Glomerular endothelial cell (primary cell): ENCODE data around the gene GTF3C1. TPM values are rescaled to one million over a fixed set of nuclear protein-coding genes. Genes with fewer than 3 reads are reported as not detected.
"Not testable (repeated sequence)": the region's sequence is repeated elsewhere in the genome, so short reads cannot be mapped to it uniquely, and the experiment has no call there.

Experiments used
- DNase-seq: peaks from one replicate; pipeline ENCODE4 v3.0.0-alpha.2; 2011; ENCODE audit warnings: low read depth, low spot score; ENCODE audit errors: extremely low read depth
- total RNA-seq: library from RNA; depleted of rRNA; stranded (reverse); fragments of >200 nt; gene quantifications from 2 replicates; pipeline ENCODE4 v1.2.3, GENCODE V29; 2015

GTF3C1 gene
- total RNA-seq, 1 donor from 2014 or later: 123 TPM

DNA sequence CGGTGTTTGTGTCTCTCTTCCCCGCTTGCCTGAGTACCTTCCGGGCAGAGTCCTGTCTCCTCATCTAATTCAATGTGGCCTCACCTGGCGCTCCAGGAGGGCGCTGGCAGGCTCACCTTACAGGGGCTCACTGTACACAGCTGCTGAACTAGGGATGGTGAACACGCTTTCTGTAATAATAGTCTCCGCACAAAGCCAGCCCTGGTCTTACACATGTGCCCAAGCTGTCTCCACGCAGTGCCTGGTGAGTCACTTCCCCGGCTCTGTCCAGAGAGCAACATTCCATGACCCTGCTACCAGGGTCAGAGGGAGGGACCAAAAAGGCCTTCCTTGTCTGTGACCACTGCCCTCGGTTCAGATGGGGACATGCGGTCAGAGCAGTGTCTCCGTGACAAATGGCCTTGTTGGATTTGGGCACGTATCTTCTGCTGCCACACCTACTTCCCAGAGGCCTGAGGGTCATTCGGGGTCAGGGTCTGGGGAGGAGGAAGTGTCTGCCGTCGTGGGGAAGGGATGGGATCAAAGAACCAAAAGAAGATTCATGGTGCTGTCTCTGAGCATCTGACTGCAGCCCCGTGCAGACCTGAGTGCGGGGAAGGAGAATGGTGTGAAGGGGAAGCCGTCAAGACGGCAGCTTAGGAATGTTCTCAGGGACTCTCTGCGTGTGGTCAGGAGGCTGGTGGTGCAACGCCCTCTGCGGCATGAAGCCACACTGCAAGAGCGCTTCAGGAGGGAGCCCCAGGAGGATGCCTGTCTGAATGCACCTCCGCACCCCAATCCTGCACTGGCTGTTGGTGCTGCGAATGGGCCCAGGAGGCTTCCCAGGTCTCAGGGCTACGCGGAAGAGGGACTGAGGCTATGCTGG, 78.9 kb downstream of the GTF3C1 start:
- no peak for DNase-seq

DNA sequence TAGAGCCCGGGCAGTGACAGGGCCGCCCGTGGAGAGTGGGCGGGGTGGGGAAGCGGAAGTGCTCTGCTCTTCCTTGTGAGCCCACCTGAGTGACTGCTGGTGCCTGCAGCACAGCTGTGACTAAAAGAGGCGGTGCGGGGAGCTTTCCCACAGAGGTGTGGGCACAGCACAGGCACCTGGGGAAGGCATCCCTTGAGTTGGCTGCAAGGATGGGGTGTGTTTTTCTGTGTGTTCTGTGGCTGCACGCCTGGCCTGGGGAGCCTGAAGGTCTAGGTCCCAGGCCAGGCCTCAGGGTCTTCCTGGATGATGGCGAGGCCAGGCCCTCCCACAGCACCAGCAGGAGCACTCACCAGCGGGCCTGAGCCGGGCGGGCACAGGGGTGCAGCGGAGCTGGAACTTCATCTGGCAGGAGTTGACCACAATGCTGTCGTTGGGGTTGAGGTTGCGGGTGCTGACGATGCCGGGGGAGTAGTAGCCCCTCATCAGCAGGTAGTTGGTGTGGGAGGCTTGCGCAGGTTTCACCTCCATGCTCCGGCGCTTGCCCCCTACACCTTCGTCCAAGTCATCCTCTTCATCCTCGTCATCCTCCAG, 80.7 kb downstream of the GTF3C1 start:
- no peak for DNase-seq

DNA sequence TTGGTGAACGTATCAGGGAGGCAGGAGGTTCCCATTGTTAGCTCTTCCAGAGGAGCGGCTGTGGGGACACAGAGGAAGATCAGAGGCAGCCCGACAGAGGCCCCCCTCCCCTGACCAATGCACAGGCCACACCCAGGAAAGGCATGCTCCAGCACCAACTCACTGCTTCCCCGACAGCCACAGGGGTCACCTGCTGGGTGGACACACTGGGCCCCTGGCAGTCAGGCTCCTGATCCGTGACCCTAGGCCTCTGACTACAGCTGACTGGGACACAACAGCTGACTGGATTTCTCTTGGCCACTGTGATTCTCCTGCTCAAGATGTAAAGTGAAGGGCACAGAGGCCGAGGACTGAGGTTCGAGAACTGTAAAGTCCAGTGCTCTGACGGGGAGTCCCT, 84.2 kb downstream of the GTF3C1 start:
- DNase-seq: no peak

DNA sequence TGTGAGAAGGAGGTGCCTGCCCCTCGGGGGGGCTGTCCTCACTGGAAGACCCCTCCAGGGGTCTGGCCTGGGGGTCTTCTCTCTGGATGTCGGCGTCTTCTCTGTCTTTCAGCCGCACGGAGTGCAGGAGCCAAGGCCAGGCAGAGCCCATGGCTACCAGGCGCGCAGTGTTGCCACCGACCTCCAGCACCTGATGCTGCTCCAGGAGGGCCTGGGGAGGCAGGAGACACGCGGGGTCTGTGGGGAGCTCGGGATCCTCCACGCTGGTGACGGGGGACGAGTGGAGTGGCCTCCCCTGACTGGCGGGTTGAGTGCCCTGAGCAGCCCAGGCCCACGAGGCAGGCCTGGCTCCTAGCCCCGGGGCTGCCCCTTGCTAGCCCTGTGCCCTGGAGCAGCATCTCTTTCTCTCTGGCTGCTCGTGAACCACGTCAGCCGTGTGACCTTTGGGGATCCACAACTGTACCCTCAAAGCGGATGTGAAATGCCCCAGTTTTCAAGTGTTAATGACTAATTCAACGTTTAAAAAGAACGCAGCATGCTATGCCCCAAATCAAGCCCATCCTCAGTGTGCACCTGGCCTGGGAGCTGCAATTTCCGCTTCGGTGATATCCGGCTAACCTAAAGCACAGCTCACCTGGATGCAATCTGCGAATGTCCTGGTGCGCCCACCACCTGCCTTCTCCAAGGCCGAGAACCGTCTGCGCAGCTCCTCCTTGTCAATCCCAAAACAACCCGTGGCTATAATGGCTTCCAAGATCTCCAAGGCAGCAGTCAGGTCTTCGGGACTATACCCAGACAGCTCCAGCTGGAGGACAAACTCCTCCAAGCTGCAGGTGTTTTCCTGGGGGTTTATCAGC, 84.9 kb downstream of the GTF3C1 start:
- no peak for DNase-seq

DNA sequence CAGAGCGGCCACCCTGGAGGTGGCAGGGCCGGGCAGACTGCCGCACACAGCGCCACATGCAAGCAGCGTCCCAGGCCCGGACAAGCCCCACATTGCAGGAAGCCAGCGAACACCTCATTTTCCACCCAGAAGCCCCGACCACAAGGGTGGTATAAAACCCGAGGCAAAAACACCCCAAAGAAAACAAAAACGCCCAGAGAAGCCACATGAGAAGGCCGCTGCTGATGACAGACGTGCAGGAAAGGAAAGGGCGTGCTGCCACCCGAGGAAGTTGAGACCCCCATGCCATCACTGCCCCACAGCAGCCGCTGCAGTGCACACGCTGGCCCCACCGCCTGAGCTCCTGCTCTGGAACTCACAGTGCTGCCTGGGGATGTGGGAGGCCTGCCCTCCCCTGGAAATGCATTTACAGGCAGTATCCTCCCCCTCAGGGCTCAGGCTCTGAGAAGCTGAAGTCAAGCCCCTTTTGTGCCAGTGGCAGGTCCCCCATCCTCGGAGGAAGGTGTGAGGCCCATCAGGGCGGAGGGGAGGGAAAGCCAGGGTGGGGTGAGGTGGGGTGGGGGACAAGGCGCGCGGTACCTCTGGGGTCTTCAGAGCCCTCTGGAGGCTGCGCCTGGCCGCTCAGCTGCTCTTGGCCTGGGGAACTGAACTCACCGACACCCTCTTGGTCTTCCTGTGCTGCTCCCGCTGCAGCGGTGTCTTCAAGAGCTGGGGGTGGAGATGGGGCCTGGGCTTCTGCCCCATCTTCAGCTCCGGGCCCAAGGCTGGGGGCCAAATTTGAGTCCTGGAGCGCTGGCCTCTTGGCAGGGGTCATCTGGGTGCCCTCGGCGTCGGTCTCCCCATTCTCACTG, 85.7 kb downstream of the GTF3C1 start:
- DNase-seq: no peak

DNA sequence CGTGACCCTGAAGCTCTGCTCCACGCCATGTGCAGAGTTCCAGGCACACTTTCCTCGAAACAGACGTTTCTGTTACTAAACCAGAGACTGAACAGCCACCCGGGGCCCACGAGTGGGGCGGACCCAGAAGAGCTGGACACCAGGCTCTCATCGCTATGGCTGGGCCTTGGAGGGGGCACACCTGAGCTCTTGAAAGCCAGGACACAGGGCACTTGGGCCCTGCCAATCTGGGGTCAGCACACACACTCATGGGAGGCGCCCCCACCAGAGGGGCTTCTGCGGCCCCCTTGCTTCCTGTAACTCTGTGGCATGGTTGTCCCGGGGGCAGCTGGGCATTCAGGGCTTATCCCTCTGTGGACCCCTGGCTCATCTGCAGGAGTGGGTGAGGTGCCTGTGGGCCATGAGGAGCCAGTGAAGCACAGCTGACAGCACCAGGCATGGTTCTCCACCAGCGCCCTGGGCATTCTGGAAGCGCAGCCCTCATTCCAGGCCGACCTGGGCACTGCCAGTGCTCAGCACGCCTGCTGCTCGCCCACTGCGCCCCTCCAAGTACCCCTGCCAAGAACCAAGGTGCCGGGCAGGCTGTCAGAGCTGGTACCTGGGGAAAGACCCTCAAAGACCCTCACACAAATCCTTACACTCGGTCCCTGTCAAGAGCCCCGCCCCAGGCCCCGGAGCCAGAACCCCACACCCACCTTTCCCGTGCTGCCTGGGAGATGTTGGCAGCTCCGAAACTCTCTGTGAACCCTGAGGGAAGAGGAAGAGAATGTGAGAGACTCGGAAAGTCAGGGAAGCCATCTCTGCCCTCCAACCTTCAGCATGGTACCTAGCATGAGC, 86.6 kb downstream of the GTF3C1 start:
- no peak for DNase-seq

DNA sequence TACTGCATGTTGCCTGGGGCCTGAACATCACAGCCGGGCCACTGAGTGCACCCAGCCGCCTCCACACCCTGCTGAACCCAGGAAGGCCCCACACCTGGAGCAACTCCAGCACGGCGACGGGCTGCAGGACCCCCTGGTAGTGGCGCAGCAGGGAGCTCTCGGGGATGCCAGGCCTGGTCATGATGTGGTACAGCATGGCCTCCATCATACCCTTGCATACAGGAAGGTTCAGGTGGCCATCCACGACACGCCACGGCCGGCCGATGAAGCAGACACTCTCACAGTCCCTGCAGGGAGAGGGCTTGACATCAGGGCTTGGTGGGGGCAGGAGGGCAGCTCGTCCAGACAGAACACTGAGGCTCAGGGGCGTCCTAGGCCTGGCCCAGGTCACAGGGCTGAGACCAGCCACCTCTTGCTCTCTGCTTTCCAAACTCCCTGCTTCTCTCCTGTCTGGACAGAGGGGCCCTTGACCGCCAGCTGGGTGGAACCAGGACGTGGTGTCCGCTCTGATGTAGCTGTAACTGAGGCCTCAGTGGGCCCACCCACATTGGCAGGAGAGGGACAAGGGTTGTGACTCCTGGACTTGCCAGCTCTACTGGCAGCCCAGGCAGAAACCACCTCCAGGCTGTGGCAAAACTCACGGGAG, 87.4 kb downstream of the GTF3C1 start:
- no peak for DNase-seq

DNA sequence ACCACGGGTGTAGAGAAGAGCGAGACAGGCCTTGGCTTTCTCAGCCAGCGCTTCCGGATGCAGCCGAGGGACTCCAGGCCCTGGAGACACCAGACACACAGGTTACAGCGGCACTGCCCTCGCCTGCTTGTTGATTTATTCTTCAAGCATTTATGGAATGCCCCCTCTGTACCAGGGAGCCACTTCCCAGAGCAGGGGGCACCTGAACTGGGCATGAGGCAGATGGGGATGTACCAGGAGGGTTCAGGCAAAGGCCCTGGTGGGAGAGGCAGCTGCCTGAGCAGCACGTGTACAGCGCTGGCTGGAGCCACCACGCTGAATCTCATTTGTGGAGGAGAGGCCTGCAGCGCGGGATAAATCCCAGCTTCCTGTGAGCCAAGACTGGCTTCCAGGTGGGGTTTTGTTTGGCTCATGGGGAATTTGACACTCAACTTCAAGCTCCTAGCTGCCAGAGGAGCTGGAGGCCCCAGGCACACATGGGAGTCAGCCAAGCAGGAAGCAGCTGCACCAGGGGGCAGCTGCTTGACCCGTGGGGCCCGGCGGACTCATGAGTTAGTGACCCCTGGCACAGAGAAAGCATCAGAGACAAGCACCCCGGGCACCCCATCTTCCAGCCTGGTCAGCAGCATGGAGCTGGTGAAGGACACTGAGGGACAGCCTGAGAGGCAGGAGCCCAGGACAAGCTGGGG, 88.1 kb downstream of the GTF3C1 start:
- no peak for DNase-seq

DNA sequence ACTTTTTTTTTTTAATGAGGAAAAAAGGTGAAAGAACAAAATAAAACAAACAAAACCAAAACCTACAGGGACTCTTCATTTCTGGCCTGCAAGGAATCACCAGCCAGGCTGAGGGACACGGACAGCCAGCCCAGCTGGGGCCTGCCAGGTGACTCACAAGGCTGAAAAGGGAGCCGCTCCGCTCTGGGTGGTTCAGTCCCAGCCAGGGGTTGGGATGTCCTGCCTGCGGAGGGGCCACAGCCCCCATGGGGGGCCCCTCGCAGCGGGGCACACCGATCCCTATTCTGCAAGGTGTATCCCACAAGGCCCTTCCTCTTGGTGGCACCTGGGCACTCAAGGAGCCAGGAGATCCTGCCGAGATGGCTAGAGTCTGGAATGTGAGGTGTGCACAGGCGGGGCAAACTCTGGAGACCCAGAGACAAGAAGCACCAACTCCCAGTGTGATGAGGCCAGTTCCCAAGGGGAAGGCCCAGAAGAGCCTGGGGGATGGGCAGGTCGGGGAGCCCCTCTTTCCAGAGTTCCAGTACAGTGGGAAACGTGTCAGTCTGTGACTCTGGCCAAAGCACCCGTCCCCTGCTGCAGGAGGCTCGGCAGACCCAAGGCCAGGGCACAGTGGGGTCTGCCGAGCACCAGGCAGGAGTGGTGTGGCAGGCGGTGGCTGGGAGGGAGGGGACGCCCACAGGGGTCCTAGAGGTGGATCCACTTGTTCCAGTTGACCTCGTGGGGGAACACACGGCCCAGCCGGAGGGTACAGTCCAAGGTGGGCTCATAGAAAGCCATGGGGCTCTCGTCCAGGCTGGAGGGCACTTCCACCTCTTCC, 88.8 kb downstream of the GTF3C1 start:
- DNase-seq: no peak

DNA sequence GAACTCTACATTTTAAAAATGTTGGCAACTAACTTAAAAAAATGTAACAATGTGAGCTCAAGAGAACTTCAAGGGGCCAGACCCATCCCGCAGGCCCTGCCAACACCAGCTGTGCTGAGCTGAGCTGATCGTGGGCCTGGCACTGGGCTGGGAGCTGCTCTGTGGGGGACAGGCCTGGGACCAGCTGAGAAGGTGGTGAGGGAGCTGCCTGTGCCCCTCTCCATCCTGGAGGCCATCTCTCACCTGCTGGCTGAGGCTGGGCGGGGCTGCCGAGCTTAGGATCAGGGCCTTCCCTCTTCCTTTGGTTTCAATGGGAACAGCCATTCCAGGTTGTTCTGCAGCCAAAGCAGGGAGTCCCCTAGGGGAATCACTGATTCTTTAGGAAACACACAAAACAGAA, 89.5 kb downstream of the GTF3C1 start:
- DNase-seq: no peak

DNA sequence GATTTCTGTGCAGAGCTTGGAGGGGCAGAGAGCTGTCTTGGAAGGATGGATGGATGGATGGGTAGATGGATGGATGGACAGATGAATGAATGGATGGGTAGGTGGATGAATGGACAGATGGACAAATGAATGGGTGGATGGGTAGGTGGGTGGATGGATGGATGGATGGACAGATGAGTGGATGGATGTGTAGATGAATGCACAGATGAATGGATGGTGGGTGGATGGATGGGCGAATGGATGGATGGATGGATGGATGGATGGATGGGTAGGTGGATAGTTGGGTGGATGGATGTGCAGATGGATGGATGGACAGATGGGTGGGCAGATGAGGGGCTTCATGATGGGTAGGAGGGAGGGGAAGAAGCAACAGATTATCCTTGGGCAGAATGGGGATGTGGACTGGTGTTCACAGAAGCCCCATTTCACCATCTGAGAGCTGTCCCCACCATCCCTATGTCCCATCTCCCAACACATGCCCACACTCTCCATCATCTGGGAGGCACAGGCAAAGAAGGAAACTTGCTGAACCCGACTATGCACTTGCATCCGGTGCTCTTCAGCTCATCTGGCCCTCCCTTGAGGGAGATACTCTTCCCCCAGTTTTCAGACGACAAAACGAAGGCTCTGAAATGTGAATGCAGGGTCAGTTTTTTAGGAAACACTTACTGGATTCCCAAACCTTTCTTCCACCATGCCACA, 90.6 kb downstream of the GTF3C1 start:
- DNase-seq: no peak

DNA sequence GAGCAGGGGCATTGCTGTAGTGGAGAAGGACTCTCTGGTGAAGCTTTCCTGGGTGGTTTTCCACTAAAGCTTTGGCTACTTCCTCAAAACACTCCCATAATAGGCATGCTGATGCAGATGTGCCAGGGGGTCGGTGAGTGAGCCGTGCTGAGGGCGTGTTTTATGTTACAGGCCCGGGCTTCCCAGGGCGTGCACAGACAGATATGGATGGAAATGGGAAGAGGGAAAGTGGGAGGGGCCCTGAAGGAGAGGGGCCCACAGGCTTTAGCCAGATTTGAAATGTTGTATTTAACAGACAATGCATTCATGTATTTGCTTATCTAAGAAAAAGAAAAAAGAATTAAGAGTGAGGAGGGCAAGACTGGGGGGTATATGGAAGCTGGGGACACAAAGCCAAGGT, 91.5 kb downstream of the GTF3C1 start:
- DNase-seq: no peak

DNA sequence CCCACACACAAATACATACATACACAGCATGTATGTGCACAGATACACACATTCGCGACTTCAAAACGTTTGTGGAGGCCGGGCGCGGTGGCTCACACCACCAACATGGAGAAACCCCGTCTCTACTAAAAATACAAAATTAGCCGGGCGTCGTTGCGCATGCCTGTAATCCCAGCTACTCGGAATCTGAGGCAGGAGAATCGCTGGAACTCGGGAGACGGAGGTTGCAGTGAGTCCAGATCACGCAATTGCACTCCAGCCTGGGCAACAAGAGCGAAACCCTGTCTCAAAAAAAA, 92.2 kb downstream of the GTF3C1 start:
- not testable (repeated sequence) for DNase-seq

DNA sequence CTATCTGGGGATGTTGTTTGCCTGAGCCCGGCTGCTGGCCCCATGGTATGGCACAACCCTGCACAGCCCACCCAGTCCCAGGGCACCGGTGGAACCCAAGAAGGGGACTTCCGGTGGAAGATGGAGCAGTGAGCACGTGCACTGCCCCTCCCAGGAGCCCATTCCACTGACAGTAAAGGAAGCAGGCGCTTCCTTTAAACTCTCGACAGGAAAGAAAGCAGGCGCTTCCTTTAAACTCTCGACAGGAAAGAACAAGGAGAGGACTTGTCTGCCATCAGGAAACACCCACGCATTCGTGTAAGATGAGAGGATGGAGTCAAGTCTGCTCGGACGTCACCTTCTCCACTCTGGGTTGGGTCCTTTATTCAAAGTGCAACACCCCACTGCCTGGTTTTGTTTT, 94.0 kb downstream of the GTF3C1 start:
- no peak for DNase-seq

DNA sequence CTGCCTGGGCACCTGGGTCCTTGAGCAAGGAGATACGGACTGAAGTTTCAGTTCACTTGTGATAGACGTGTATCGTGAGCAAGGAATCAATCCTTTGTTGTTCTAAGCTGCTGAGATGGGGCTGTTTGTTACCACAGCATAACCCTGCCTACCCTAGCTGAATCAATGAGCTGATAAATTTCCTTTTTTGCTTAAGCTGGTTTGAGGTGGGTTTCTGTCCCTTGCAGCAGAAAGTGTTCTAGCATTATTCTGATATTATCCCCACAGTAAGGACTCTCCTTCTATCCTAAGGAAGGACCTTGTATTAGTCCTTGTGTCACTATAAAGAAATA, 96.3 kb downstream of the GTF3C1 start:
- DNase-seq: no peak

DNA sequence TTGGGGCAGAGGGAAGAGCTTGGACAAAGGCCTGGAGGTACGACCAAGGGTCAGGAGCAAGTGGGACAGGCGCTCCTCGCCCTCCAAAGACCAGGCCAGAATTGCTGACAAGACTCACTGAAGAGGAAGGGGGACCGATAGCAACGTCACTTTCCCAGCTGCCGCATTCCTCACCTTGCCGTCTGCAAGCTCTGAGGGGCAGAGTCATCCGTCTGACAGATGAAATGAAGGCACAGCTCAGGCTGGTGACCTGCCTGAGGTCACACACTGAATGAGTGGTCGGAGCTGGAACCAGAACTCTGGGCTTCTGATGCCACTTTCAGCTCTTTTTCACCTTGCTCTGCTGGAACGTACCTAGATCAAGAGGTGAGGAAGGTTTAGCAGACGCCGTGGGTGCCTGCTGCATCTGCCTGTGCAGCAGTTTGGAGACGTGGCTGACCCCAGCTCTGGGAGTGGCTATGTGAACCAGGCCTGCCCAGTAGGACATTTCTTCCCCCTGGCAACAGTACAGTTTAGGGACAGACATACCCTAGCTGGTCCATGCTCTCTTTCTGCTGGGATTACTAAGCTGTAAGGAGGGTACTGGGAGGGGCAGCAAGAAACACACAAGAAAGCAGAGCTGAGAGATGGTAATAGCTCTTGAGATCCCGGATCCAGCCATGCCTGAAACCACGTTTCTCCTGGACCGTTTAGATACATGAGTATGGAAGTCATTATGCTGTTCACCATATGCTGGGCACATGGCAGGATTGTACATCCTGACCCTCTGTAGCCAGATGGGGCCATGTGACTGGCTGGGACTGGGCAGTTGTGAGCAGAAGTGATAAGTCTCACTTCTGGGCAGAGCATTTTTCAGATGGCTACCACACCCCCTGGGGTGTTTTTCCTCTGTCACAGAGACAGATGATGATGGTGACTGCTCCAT, 96.9 kb downstream of the GTF3C1 start:
- no peak for DNase-seq

DNA sequence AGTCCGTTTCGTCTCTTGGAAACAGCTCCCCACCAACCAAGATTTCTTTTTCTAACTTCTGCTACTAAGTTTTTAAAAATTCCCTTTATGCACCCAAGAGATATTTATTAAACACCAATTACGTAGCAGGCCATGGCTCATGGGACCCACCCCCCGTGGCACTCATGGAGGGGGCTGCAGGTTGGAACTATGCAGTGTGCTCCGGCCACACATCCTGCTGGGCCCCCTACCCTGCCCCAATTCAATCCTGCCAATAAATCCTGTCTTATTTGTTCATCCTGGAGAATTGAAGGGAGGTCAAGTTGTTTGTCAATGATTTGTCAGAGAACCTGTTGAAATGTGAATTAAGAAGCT, 99.5 kb downstream of the GTF3C1 start:
- DNase-seq: no peak
